Thoracic aorta (tissue), 2 donors: ENCODE measurements around the gene CAPN15. TPM values are rescaled to one million over a fixed set of nuclear protein-coding genes. Genes with fewer than 3 reads are reported as not detected.

Source experiments
- ATAC-seq: fragments of 150-250 bp; one replicate; pipeline ENCODE4 v1.8.0; 2017; ENCODE audit warnings: low read depth; ENCODE audit not compliant: insufficient number of reproducible peaks, low FRiP score
- DNase-seq: peaks from one replicate; pipeline ENCODE4 v3.0.0-alpha.2; 2020; ENCODE audit warnings: low spot score
- H3K27ac ChIP-seq, 2 donors: fragments of 200-600 bp; sonication (generic); 1 replicate in 1 of 2; 2 replicates in 1 of 2; pipeline ENCODE4 v1.5.1; 2016; ENCODE audit warnings: mild to moderate bottlenecking in 2 of 2, moderate library complexity in 2 of 2
- H3K27me3 ChIP-seq: fragments of 200-600 bp; sonication (generic); replicated peaks from 2 replicates; pipeline ENCODE4 v1.6.0; 2016; ENCODE audit warnings: mild to moderate bottlenecking; ENCODE audit not compliant: insufficient read depth
- H3K36me3 ChIP-seq: fragments of 200-600 bp; sonication (generic); one replicate; pipeline ENCODE4 v1.5.1; 2016
- H3K4me1 ChIP-seq, 2 donors: fragments of 200-600 bp; sonication (generic); 1 replicate in 1 of 2; 2 replicates in 1 of 2; pipeline versions ENCODE4 v1.5.1 to v1.6.0; 2016; ENCODE audit warnings: low read depth in 2 of 2, mild to moderate bottlenecking in 1 of 2; ENCODE audit not compliant: control insufficient read depth in 1 of 2
- H3K4me3 ChIP-seq: fragments of 200-600 bp; sonication (generic); 2 replicates; pipeline ENCODE4 v1.5.1; 2016; ENCODE audit warnings: mild to moderate bottlenecking
- H3K9me3 ChIP-seq: fragments of 200-600 bp; sonication (generic); 2 replicates; pipeline ENCODE4 v1.5.1; 2016
- CTCF ChIP-seq: fragments of 200-600 bp; sonication (generic); IDR thresholded peaks from one replicate; pipeline ENCODE4 v1.5.1; 2019; ENCODE audit warnings: antibody characterized with exemption
- total RNA-seq, 2 donors: library from RNA; depleted of rRNA; stranded (reverse); fragments of >200 nt; gene quantifications; one replicate each; pipeline versions ENCODE4 v1.1.0 to v1.2.3, GENCODE V29; 2016

Gene CAPN15
- total RNA-seq, 2 donors from 2014 or later = 46.2 to 96.6 TPM

- no peak for ATAC-seq
- Histone ChIP-seq H3K36me3 (no peaks in the 10 kb centered on the region), H3K27ac (no peak within 1 kb of the TSS), H3K4me3 (peak within 1 kb of the TSS; percentile 64), H3K27me3 (no peaks in the 10 kb centered on the region), H3K9me3 (no peaks in the 10 kb centered on the region), H3K4me1 (peaks cover 24 to 42% of the 10 kb centered on the region in 2 donors)
- TF ChIP-seq CTCF = no peak
- DNase-seq = no peak
Observed at GRCh38 chr16:566475-567372, 39.2 kb downstream of the CAPN15 start, which contains the start of gene NHLRC4. TSS of gene NHLRC4 (plus strand) at chr16:567005. CDS start at chr16:568048, 1,043 bp downstream.

- peak overlapping the region; percentile 64 for H3K4me3 ChIP-seq
- H3K9me3 ChIP-seq = no peaks in the 10 kb centered on the region
- DNase-seq (no peak), ATAC-seq (no peak)
- peaks cover 24 to 43% of the 10 kb centered on the region in 2 donors for H3K4me1 ChIP-seq
- no peak for TF ChIP-seq CTCF
- H3K36me3 ChIP-seq = no peaks in the 10 kb centered on the region
- H3K27me3 ChIP-seq = no peaks in the 10 kb centered on the region
- H3K27ac ChIP-seq = no peak overlapping the region
Observed at GRCh38 chr16:567373-568256, 40.1 kb downstream of the CAPN15 start.

- H3K4me1 ChIP-seq = peaks cover 24 to 43% of the 10 kb centered on the region in 2 donors
Observed at GRCh38 chr16:568401-569258, 41.1 kb downstream of the CAPN15 start.

GRCh38 chr16:569445-570254, 42.1 kb downstream of the CAPN15 start, which contains the start of gene PIGQ:
TSS of gene PIGQ (plus strand) at chr16:569968. CDS start at chr16:574075, 4,107 bp downstream.
- no peaks in the 10 kb centered on the region for H3K9me3 ChIP-seq
- H3K36me3 ChIP-seq = no peaks in the 10 kb centered on the region
- H3K4me3 ChIP-seq = peak within 1 kb of the TSS; percentile 95
- H3K4me1 ChIP-seq = peaks cover 24 to 43% of the 10 kb centered on the region in 2 donors
- DNase-seq (peak; percentile 52), ATAC-seq (no peak)
- TF ChIP-seq CTCF = no peak
- no peaks in the 10 kb centered on the region for H3K27me3 ChIP-seq
- peak within 1 kb of the TSS; percentile 81 to 84 for H3K27ac ChIP-seq

More at GRCh38 chr16:568401-569258, 41.1 kb downstream of the CAPN15 start:
- Histone ChIP-seq H3K4me3 (peak overlapping the region; percentile 95), H3K27ac (peak overlapping the region; percentile 81 to 84), H3K27me3 (no peaks in the 10 kb centered on the region), H3K9me3 (no peaks in the 10 kb centered on the region), H3K36me3 (no peaks in the 10 kb centered on the region)
- TF ChIP-seq CTCF = no peak
- DNase-seq = no peak
- no peak for ATAC-seq
